Neural progenitor cell (in vitro differentiated cells): ENCODE results near the gene MOK. TPM values are rescaled to one million over a fixed set of nuclear protein-coding genes. Genes with fewer than 3 reads are reported as not detected.

Source experiments
- DNase-seq: peaks from one replicate; pipeline ENCODE4 v3.0.0-alpha.2; 2016; ENCODE audit warnings: low spot score
- H2AFZ ChIP-seq: fragments of 200-600 bp; sonication (generic); replicated peaks from 2 replicates; pipeline ENCODE4 v1.6.1; 2016; ENCODE audit warnings: antibody characterized with exemption
- H3F3A ChIP-seq: fragments of 200-600 bp; sonication (generic); 2 replicates; pipeline ENCODE4 v1.6.1; 2016; ENCODE audit warnings: antibody characterized with exemption, low read depth
- H3K27ac ChIP-seq: fragments of 200-600 bp; sonication (generic); 2 replicates; pipeline ENCODE4 v1.5.1; 2016; ENCODE audit warnings: mild to moderate bottlenecking
- H3K27me3 ChIP-seq: fragments of 200-600 bp; sonication (generic); 2 replicates; pipeline ENCODE4 v1.6.1; 2016; ENCODE audit warnings: mild to moderate bottlenecking, moderate library complexity
- H3K36me3 ChIP-seq: fragments of 200-600 bp; sonication (generic); 2 replicates; pipeline ENCODE4 v1.5.1; 2016
- H3K4me1 ChIP-seq: fragments of 200-600 bp; sonication (generic); 2 replicates; pipeline ENCODE4 v1.6.1; 2016; ENCODE audit warnings: mixed run types
- H3K4me2 ChIP-seq: fragments of 200-600 bp; sonication (generic); 2 replicates; pipeline ENCODE4 v1.6.1; 2016
- H3K4me3 ChIP-seq: fragments of 200-600 bp; sonication (generic); 2 replicates; pipeline ENCODE4 v1.5.1; 2016
- H3K79me2 ChIP-seq: fragments of 200-600 bp; sonication (generic); 2 replicates; pipeline ENCODE4 v1.6.1; 2016; ENCODE audit warnings: low read depth
- H3K9ac ChIP-seq: fragments of 200-600 bp; sonication (generic); 2 replicates; pipeline ENCODE4 v1.6.1; 2016
- H3K9me3 ChIP-seq: fragments of 200-600 bp; sonication (generic); 2 replicates; pipeline ENCODE4 v1.5.1; 2016; ENCODE audit warnings: low read depth
- H4K20me1 ChIP-seq: fragments of 200-600 bp; sonication (generic); 2 replicates; pipeline ENCODE4 v1.6.1; 2016; ENCODE audit warnings: low read depth
- H3K27ac Mint-ChIP-seq: 3 replicates; pipeline ENCODE4 v1.8.0; 2021; ENCODE audit warnings: mixed read lengths
- H3K27me3 Mint-ChIP-seq: 2 replicates; pipeline ENCODE4 v1.8.0; 2022; ENCODE audit warnings: low read depth, mild to moderate bottlenecking, inconsistent platforms, moderate library complexity, mixed read lengths; ENCODE audit not compliant: insufficient read depth
- H3K36me3 Mint-ChIP-seq: 3 replicates; pipeline ENCODE4 v1.8.0; 2021; ENCODE audit warnings: mixed read lengths
- H3K4me1 Mint-ChIP-seq: 3 replicates; pipeline ENCODE4 v1.8.0; 2021; ENCODE audit warnings: mixed read lengths
- H3K4me3 Mint-ChIP-seq: 3 replicates; pipeline ENCODE4 v1.8.0; 2021; ENCODE audit warnings: mild to moderate bottlenecking, moderate library complexity, mixed read lengths
- H3K9me3 Mint-ChIP-seq: 3 replicates; pipeline ENCODE4 v1.8.0; 2020; ENCODE audit warnings: mixed read lengths
- CTCF ChIP-seq: fragments of 200-600 bp; sonication (generic); IDR thresholded peaks from 2 replicates; pipeline ENCODE4 v1.5.1; 2017; ENCODE audit warnings: antibody characterized with exemption, mild to moderate bottlenecking
- EZH2 ChIP-seq: fragments of 200-600 bp; sonication (generic); IDR thresholded peaks from 2 replicates; pipeline ENCODE4 v1.6.1; 2017; ENCODE audit warnings: antibody characterized with exemption, mild to moderate bottlenecking, moderate library complexity
- EZH2phosphoT487 ChIP-seq: fragments of 200-600 bp; sonication (generic); IDR thresholded peaks from 2 replicates; pipeline ENCODE4 v1.6.1; 2017; ENCODE audit warnings: antibody characterized with exemption
- total RNA-seq: library from RNA; depleted of rRNA; stranded (reverse); fragments of >200 nt; gene quantifications from 2 replicates; pipeline ENCODE4 v1.2.3, GENCODE V29; 2015; ENCODE audit warnings: low replicate concordance

MOK gene
- total RNA-seq, 1 donor from 2014 or later, result 9.9 TPM

- Mint-ChIP-seq H3K36me3 (peaks cover 10% of the 10 kb centered on the region), H3K27me3 (no peaks in the 10 kb centered on the region), H3K4me1 (peaks cover 25% of the 10 kb centered on the region), H3K27ac (no peak overlapping the region), H3K4me3 (no peak overlapping the region), H3K9me3 (no peaks in the 10 kb centered on the region)
- Histone ChIP-seq H2AFZ (no peak overlapping the region), H3F3A (peaks cover 5% of the 10 kb centered on the region), H3K4me2 (no peak overlapping the region), H3K27me3 (no peaks in the 10 kb centered on the region), H4K20me1 (peaks cover 48% of the 10 kb centered on the region), H3K9me3 (no peaks in the 10 kb centered on the region), H3K79me2 (peaks cover 13% of the 10 kb centered on the region), H3K27ac (no peak overlapping the region), H3K4me1 (peaks cover 16% of the 10 kb centered on the region), H3K4me3 (no peak overlapping the region), H3K36me3 (no peaks in the 10 kb centered on the region), H3K9ac (no peak overlapping the region)
- no peak for DNase-seq
- TF ChIP-seq CTCF (peak; percentile 39), EZH2 (no peak), EZH2phosphoT487 (no peak)
These were observed 90.8 kb downstream of the MOK start for GRCh38 chr14:102213984-102214658.

GRCh38 chr14:102213470-102213869 is 91.5 kb downstream of the MOK start:
- Mint-ChIP-seq H3K4me1 (peaks cover 25% of the 10 kb centered on the region), H3K27ac (no peak overlapping the region)
- no peak for TF ChIP-seq EZH2
- TF ChIP-seq EZH2phosphoT487, result no peak
- no peak for TF ChIP-seq CTCF

GRCh38 chr14:102212845-102213244 is 92.1 kb downstream of the MOK start:
- peaks cover 10% of the 10 kb centered on the region for H3K36me3 Mint-ChIP-seq
- Histone ChIP-seq H3K4me1 (peaks cover 16% of the 10 kb centered on the region), H3K27ac (no peak overlapping the region), H4K20me1 (peaks cover 40% of the 10 kb centered on the region), H3K27me3 (no peaks in the 10 kb centered on the region), H2AFZ (no peak overlapping the region), H3K9me3 (no peaks in the 10 kb centered on the region), H3K9ac (no peak overlapping the region), H3K79me2 (peaks cover 13% of the 10 kb centered on the region), H3K4me2 (no peak overlapping the region), H3F3A (peaks cover 5% of the 10 kb centered on the region), H3K4me3 (no peak overlapping the region), H3K36me3 (no peaks in the 10 kb centered on the region)
- no peak overlapping the region for H3K4me3 Mint-ChIP-seq
- H3K9me3 Mint-ChIP-seq, result no peaks in the 10 kb centered on the region
- H3K27ac Mint-ChIP-seq, result no peak overlapping the region
- H3K27me3 Mint-ChIP-seq, result no peaks in the 10 kb centered on the region
- H3K4me1 Mint-ChIP-seq, result peaks cover 22% of the 10 kb centered on the region
- no peak for DNase-seq
- TF ChIP-seq CTCF (no peak), EZH2phosphoT487 (no peak), EZH2 (no peak)

More at GRCh38 chr14:102213470-102213869, 91.5 kb downstream of the MOK start:
- Histone ChIP-seq H3K36me3 (no peaks in the 10 kb centered on the region), H3K4me2 (no peak overlapping the region), H3K4me3 (no peak overlapping the region), H3K9me3 (no peaks in the 10 kb centered on the region), H3K27ac (no peak overlapping the region), H3K4me1 (peaks cover 16% of the 10 kb centered on the region), H3K9ac (no peak overlapping the region), H2AFZ (no peak overlapping the region), H3F3A (peaks cover 5% of the 10 kb centered on the region), H3K27me3 (no peaks in the 10 kb centered on the region), H3K79me2 (peaks cover 13% of the 10 kb centered on the region), H4K20me1 (peaks cover 42% of the 10 kb centered on the region)
- no peaks in the 10 kb centered on the region for H3K27me3 Mint-ChIP-seq
- no peak overlapping the region for H3K4me3 Mint-ChIP-seq
- H3K36me3 Mint-ChIP-seq, result peaks cover 10% of the 10 kb centered on the region
- no peak for DNase-seq
- no peaks in the 10 kb centered on the region for H3K9me3 Mint-ChIP-seq
